Smooth muscle cell (in vitro differentiated cells): Measurements from ENCODE around the gene BEAN1. TPM values are rescaled to one million over a fixed set of nuclear protein-coding genes. Genes with fewer than 3 reads are reported as not detected.
A peak's percentile ranks its signal among the peaks of the same experiment; 100 is the strongest.

Experiments
- DNase-seq: peaks from one replicate; lab custom pipeline; 2025; ENCODE audit not compliant: unreplicated experiment; lab: John Stamatoyannopoulos, UW
- H2AFZ ChIP-seq: fragments of 200-600 bp; sonication (generic); 2 replicates; pipeline ENCODE4 v1.6.0; 2016; ENCODE audit warnings: antibody characterized with exemption, low read depth, mild to moderate bottlenecking
- H3F3A ChIP-seq: fragments of 200-600 bp; sonication (generic); 2 replicates; pipeline ENCODE4 v1.6.0; 2017; ENCODE audit warnings: antibody characterized with exemption, low read depth
- H3K27ac ChIP-seq: fragments of 200-600 bp; sonication (generic); 2 replicates; pipeline ENCODE4 v1.5.1; 2016; ENCODE audit warnings: low read depth, mild to moderate bottlenecking
- H3K27me3 ChIP-seq: fragments of 200-600 bp; sonication (generic); 2 replicates; pipeline ENCODE4 v1.6.1; 2016; ENCODE audit warnings: low read depth, mild to moderate bottlenecking
- H3K36me3 ChIP-seq: fragments of 200-600 bp; sonication (generic); 2 replicates; pipeline ENCODE4 v1.5.1; 2016; ENCODE audit warnings: low read depth
- H3K4me1 ChIP-seq: fragments of 200-600 bp; sonication (generic); 2 replicates; pipeline ENCODE4 v1.5.1; 2016; ENCODE audit warnings: low read depth
- H3K4me2 ChIP-seq: fragments of 200-600 bp; sonication (generic); 2 replicates; pipeline ENCODE4 v1.6.0; 2016; ENCODE audit warnings: mild to moderate bottlenecking
- H3K4me3 ChIP-seq: fragments of 200-600 bp; sonication (generic); 2 replicates; pipeline ENCODE4 v1.5.1; 2016; ENCODE audit warnings: mild to moderate bottlenecking
- H3K79me2 ChIP-seq: fragments of 200-600 bp; sonication (generic); 2 replicates; pipeline ENCODE4 v1.6.0; 2016; ENCODE audit warnings: low read depth, mild to moderate bottlenecking
- H3K9ac ChIP-seq: fragments of 200-600 bp; sonication (generic); 2 replicates; pipeline ENCODE4 v1.6.0; 2016; ENCODE audit warnings: low read depth
- H3K9me3 ChIP-seq: fragments of 200-600 bp; sonication (generic); replicated peaks from 2 replicates; pipeline ENCODE4 v1.5.1; 2016; ENCODE audit warnings: low read depth
- H4K20me1 ChIP-seq: fragments of 200-600 bp; sonication (generic); 2 replicates; pipeline ENCODE4 v1.6.0; 2016; ENCODE audit warnings: low read depth
- WGBS: methylation state at CpG from one replicate; pipeline ENCODE4 v1.1.7; 2016; ENCODE audit warnings: low lambda C conversion rate; 5-methylcytosine and 5-hydroxymethylcytosine counted together
- polyA plus RNA-seq: library from polyadenylated mRNA; unstranded; fragments of >200 nt; fragmentation: Nextera tagmentation; extraction: Ambion mirVana; gene quantifications from 2 replicates; pipeline ENCODE4 v1.2.1, GENCODE V29; 2016
- total RNA-seq: library from RNA; depleted of rRNA; stranded (reverse); fragments of >200 nt; gene quantifications from 2 replicates; pipeline ENCODE4 v1.2.3, GENCODE V29; 2014
- TF ChIP-seq, protein P1 (sequence below): fragments of 200-600 bp; sonication (generic); IDR thresholded peaks from 2 replicates; pipeline ENCODE4 v1.5.1; 2017; ENCODE audit warnings: borderline replicate concordance, mild to moderate bottlenecking, antibody characterized with exemption; ENCODE audit not compliant: insufficient read depth, poor library complexity, severe bottlenecking

Gene BEAN1
- total and polyA plus RNA-seq, 2 experiments from 2014 or later = 0.94 to 4.9 TPM

DNA sequence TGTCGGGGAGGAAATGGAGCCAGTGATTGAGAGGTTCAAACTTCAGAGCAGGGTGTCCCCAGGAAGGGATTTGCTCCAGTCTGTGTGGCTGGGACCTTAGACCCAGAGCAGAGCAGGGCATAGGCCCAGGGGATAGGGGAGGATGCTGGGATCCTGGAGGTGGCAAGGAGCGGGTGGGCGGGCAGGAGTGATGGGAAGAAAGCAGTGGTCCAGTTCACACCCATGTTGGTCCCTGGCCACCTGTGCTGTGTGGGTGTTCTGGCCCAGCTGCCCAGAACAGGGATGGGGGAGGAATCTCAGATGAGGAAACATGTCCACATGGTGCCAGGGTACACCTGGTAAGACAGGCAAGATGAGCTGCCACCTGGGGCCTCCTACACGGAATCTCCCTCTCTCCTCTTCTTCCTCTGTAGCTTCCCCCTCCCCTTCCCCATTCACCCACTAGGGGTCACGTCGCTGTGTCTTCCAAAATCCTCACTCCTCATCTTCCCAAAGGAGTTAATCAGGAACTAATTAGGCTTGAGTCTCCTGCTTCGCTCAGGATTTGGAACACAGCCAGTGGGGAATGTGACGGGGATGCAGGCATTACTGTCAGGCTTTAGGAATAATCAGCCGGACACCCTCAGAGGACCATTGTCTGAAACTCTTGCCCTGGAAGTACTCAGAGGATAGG is 2.3 kb downstream of the BEAN1 start:
- H3K9me3 ChIP-seq = no peaks in the 10 kb centered on the region
- 59% methylated on average over 9 of the region's 9 CpGs for WGBS
- no peak overlapping the region for H2AFZ ChIP-seq
- peaks cover 13% of the 10 kb centered on the region for H3F3A ChIP-seq
- no peak overlapping the region for H3K9ac ChIP-seq
- no peak overlapping the region for H3K4me3 ChIP-seq
- peaks cover 10% of the 10 kb centered on the region for H3K4me1 ChIP-seq
- H3K36me3 ChIP-seq = no peaks in the 10 kb centered on the region
- no peak overlapping the region for H3K4me2 ChIP-seq
- no peak overlapping the region for H3K27ac ChIP-seq
- TF ChIP-seq, protein P1, sequence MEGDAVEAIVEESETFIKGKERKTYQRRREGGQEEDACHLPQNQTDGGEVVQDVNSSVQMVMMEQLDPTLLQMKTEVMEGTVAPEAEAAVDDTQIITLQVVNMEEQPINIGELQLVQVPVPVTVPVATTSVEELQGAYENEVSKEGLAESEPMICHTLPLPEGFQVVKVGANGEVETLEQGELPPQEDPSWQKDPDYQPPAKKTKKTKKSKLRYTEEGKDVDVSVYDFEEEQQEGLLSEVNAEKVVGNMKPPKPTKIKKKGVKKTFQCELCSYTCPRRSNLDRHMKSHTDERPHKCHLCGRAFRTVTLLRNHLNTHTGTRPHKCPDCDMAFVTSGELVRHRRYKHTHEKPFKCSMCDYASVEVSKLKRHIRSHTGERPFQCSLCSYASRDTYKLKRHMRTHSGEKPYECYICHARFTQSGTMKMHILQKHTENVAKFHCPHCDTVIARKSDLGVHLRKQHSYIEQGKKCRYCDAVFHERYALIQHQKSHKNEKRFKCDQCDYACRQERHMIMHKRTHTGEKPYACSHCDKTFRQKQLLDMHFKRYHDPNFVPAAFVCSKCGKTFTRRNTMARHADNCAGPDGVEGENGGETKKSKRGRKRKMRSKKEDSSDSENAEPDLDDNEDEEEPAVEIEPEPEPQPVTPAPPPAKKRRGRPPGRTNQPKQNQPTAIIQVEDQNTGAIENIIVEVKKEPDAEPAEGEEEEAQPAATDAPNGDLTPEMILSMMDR = peak; percentile 4
- no peaks in the 10 kb centered on the region for H3K79me2 ChIP-seq
- DNase-seq = no peak
- peaks cover 28% of the 10 kb centered on the region for H3K27me3 ChIP-seq
- H4K20me1 ChIP-seq = no peaks in the 10 kb centered on the region

DNA sequence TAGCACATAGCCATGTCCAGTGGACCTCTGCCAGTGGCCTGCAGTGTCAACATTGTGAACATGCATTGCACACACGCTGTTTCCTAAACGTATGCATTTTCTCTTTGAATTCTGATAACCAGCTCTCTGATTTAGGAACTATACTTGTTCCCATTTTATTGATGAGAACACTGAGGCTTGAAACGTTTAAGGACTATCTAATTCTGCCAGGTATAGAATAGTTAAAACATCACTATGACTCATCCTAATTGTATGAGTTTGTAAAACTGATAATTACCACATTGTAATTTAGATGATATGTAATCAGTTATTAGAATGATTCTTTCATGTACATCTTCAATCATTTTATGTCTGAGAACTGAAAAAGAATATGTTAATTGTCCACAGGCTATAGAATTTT is 3.1 kb downstream of the BEAN1 start:
- no peak for DNase-seq
- H3F3A ChIP-seq = peaks cover 17% of the 10 kb centered on the region
- no peaks in the 10 kb centered on the region for H3K36me3 ChIP-seq
- H2AFZ ChIP-seq = no peak overlapping the region
- no peak overlapping the region for H3K9ac ChIP-seq
- peaks cover 28% of the 10 kb centered on the region for H3K27me3 ChIP-seq
- H3K4me3 ChIP-seq = no peak overlapping the region
- H3K9me3 ChIP-seq = no peaks in the 10 kb centered on the region
- no peaks in the 10 kb centered on the region for H3K79me2 ChIP-seq
- H3K27ac ChIP-seq = no peak overlapping the region
- H3K4me2 ChIP-seq = no peak overlapping the region
- H4K20me1 ChIP-seq = no peaks in the 10 kb centered on the region
- TF ChIP-seq, protein P1 = no peak
- peaks cover 10% of the 10 kb centered on the region for H3K4me1 ChIP-seq
- 88% methylated on average over 3 of the region's 3 CpGs for WGBS

DNA sequence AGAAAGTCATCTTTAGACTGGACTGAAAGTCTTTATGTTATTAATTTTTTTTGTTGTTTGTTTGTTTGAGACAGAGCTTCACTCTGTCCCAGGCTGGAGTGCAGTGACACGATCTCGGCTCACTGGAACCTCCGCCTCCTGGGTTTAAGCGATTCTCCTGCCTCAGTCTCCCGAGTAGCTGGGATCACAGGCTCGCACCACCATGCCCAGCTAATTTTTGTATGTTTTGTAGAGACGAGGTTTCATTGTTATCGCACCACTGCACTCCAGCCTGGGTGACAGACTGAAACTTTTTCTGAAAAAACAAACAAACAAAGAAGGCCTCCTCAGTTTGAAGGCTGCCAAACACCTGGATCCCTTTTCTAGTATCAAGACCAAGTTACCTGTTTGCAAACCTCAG is 4.7 kb downstream of the BEAN1 start:
- no peak overlapping the region for H3K9ac ChIP-seq
- peaks cover 17% of the 10 kb centered on the region for H3F3A ChIP-seq
- no peak for DNase-seq
- H3K27me3 ChIP-seq = peaks cover 20% of the 10 kb centered on the region
- WGBS = 94% methylated on average over 8 of the region's 8 CpGs
- H4K20me1 ChIP-seq = no peaks in the 10 kb centered on the region
- H3K36me3 ChIP-seq = no peaks in the 10 kb centered on the region
- TF ChIP-seq, protein P1 = no peak
- no peaks in the 10 kb centered on the region for H3K9me3 ChIP-seq
- H2AFZ ChIP-seq = no peak overlapping the region
- no peak overlapping the region for H3K4me3 ChIP-seq
- H3K79me2 ChIP-seq = no peaks in the 10 kb centered on the region
- no peak overlapping the region for H3K27ac ChIP-seq
- peaks cover 10% of the 10 kb centered on the region for H3K4me1 ChIP-seq
- H3K4me2 ChIP-seq = no peak overlapping the region

GRCh38 chr16:66432429-66432828 is 5.3 kb downstream of the BEAN1 start:
- H3K36me3 ChIP-seq = no peaks in the 10 kb centered on the region
- no peak overlapping the region for H2AFZ ChIP-seq
- WGBS = 90% methylated on average over 5 of the region's 5 CpGs
- DNase-seq = no peak
- peak overlapping the region; percentile 60 for H3K4me2 ChIP-seq
- no peaks in the 10 kb centered on the region for H3K9me3 ChIP-seq
- no peaks in the 10 kb centered on the region for H4K20me1 ChIP-seq
- TF ChIP-seq, protein P1 = no peak
- peaks cover 10% of the 10 kb centered on the region for H3K4me1 ChIP-seq
- no peak overlapping the region for H3K9ac ChIP-seq
- H3F3A ChIP-seq = peaks cover 17% of the 10 kb centered on the region
- H3K4me3 ChIP-seq = no peak overlapping the region
- H3K27ac ChIP-seq = no peak overlapping the region
- H3K27me3 ChIP-seq = peaks cover 19% of the 10 kb centered on the region
- no peaks in the 10 kb centered on the region for H3K79me2 ChIP-seq
